Stomach (tissue), 4 donors: ENCODE results near the gene ACVR1.

Experiments used
- CTCF ChIP-seq, 7 experiments: fragments of 450-650 bp in 4 of 7; fragments of 200-600 bp in 3 of 7; sonication (generic) in 3 of 7; IDR thresholded peaks; one replicate each; pipeline ENCODE4 v1.5.1; 2016 to 2019; ENCODE audit warnings: antibody characterized with exemption in 7 of 7, control low read depth in 2 of 7, mild to moderate bottlenecking in 1 of 7
- EP300 ChIP-seq: sonication (generic); formaldehyde crosslinking; IDR thresholded peaks from one replicate; pipeline ENCODE4 v1.6.1; 2017; ENCODE audit warnings: antibody characterized with exemption
- POLR2A ChIP-seq, 4 donors: fragments of 450-650 bp; IDR thresholded peaks; one replicate each; pipeline ENCODE4 v1.6.1; 2016; ENCODE audit warnings: antibody characterized with exemption in 4 of 4, control low read depth in 2 of 4, mild to moderate bottlenecking in 1 of 4, moderate library complexity in 1 of 4
- POLR2AphosphoS5 ChIP-seq, 3 donors: sonication (generic); formaldehyde crosslinking; IDR thresholded peaks; one replicate each; pipeline ENCODE4 v1.6.1; 2016; ENCODE audit warnings: antibody characterized with exemption in 3 of 3

GRCh38 chr2:157747280-157747679, 128.8 kb downstream of the ACVR1 start:
- no peak for TF ChIP-seq CTCF (IDR thresholded peaks at IDR 0.05)
- TF ChIP-seq POLR2AphosphoS5 (IDR thresholded peaks at IDR 0.05): no peak
- no peak for TF ChIP-seq POLR2A (IDR thresholded peaks at IDR 0.05)
- no peak for TF ChIP-seq EP300
